ENCODE results near the gene DCLRE1C.

- TF ChIP-seq ZNF384 (IDR thresholded peaks at IDR 0.05) (no peak), ARNT (IDR thresholded peaks at IDR 0.05) (no peak), FOXM1 (IDR thresholded peaks at IDR 0.05; ENCODE audit: borderline replicate concordance) (no peak), FOXA1 (IDR thresholded peaks at IDR 0.05) (no peak), SP1 (IDR thresholded peaks at IDR 0.05) (no peak), ELF4 (IDR thresholded peaks at IDR 0.05) (no peak), SUZ12 (IDR thresholded peaks at IDR 0.05) (no peak)
These were observed 48.0 kb downstream of the DCLRE1C start for GRCh38 chr10:14905890-14906289.

Data from HEK293T (cell line).